Suprapubic skin (tissue), 4 donors: ENCODE results near the gene INPP5A. TPM values are rescaled to one million over a fixed set of nuclear protein-coding genes. Genes with fewer than 3 reads are reported as not detected.

ENCODE experiments used
- DNase-seq, 2 donors: peaks; one replicate each; pipeline ENCODE4 v3.0.0-alpha.2; 2019; ENCODE audit warnings: low spot score in 2 of 2
- H3K27ac ChIP-seq: fragments of 200-600 bp; sonication (generic); one replicate; pipeline ENCODE4 v1.5.1; 2019
- H3K27me3 ChIP-seq: fragments of 200-600 bp; sonication (generic); one replicate; pipeline ENCODE4 v1.5.1; 2019
- H3K36me3 ChIP-seq: fragments of 200-600 bp; sonication (generic); one replicate; pipeline ENCODE4 v1.5.1; 2019
- H3K4me1 ChIP-seq: fragments of 200-600 bp; sonication (generic); one replicate; pipeline ENCODE4 v1.5.1; 2019
- H3K4me3 ChIP-seq: fragments of 200-600 bp; sonication (generic); one replicate; pipeline ENCODE4 v1.5.1; 2019; ENCODE audit warnings: mild to moderate bottlenecking
- H3K9me3 ChIP-seq: fragments of 200-600 bp; sonication (generic); one replicate; pipeline ENCODE4 v1.5.1; 2019
- EP300 ChIP-seq: sonication (generic); formaldehyde crosslinking; IDR thresholded peaks from one replicate; pipeline ENCODE4 v1.6.1; 2017; ENCODE audit warnings: antibody characterized with exemption
- POLR2A ChIP-seq, 2 donors: fragments of 450-650 bp; IDR thresholded peaks; one replicate each; pipeline ENCODE4 v1.6.1; 2017; ENCODE audit warnings: antibody characterized with exemption in 2 of 2, mild to moderate bottlenecking in 2 of 2, moderate library complexity in 2 of 2
- POLR2AphosphoS5 ChIP-seq, 3 donors: sonication (generic); formaldehyde crosslinking; IDR thresholded peaks; one replicate each; pipeline ENCODE4 v1.6.1; 2017; ENCODE audit warnings: antibody characterized with exemption in 3 of 3
- WGBS: methylation state at CpG from one replicate; pipeline ENCODE4 v1.1.5; 2018; 5-methylcytosine and 5-hydroxymethylcytosine counted together
- total RNA-seq, 4 donors: library from RNA; depleted of rRNA; stranded (reverse); fragments of >200 nt; gene quantifications; one replicate each; pipeline ENCODE4 v1.1.0, GENCODE V29; 2016
- TF ChIP-seq, protein P1 (sequence below), 2 donors: fragments of 200-600 bp in 1 of 2; fragments of 450-650 bp in 1 of 2; sonication (generic) in 1 of 2; IDR thresholded peaks; one replicate each; pipeline ENCODE4 v1.5.1; 2016 to 2019; ENCODE audit warnings: antibody characterized with exemption in 2 of 2, mild to moderate bottlenecking in 1 of 2, moderate library complexity in 1 of 2

The INPP5A gene
- total RNA-seq, 4 donors from 2014 or later = 28.1 to 39.1 (median 32.3) TPM

DNA sequence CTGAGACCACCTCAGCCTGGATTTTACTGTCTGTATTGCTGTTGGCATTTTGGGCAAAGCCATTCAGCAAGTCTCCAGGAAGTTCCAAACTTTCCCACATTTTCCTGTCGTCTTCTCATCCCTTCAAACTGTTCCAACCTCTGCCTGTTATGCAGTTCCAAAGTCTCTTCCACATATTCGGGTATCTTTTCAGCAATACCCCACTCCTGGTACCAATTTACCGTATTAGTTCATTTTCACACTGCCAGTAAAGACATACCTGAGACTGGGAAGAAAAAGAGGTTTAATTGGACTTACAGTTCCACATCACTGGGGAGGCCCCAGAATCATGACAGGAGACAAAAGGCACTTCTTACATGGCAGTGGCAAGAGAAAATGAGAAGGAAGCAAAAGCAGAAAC lies 62.8 kb downstream of the INPP5A start:
- no peak overlapping the region for H3K4me3 ChIP-seq
- H3K27me3 ChIP-seq = no peaks in the 10 kb centered on the region
- 93% methylated on average over 3 of the region's 3 CpGs for WGBS
- no peak for DNase-seq
- TF ChIP-seq POLR2A (IDR thresholded peaks at IDR 0.05) (no peak), POLR2AphosphoS5 (IDR thresholded peaks at IDR 0.05) (no peak), EP300 (no peak)
- TF ChIP-seq, protein P1, sequence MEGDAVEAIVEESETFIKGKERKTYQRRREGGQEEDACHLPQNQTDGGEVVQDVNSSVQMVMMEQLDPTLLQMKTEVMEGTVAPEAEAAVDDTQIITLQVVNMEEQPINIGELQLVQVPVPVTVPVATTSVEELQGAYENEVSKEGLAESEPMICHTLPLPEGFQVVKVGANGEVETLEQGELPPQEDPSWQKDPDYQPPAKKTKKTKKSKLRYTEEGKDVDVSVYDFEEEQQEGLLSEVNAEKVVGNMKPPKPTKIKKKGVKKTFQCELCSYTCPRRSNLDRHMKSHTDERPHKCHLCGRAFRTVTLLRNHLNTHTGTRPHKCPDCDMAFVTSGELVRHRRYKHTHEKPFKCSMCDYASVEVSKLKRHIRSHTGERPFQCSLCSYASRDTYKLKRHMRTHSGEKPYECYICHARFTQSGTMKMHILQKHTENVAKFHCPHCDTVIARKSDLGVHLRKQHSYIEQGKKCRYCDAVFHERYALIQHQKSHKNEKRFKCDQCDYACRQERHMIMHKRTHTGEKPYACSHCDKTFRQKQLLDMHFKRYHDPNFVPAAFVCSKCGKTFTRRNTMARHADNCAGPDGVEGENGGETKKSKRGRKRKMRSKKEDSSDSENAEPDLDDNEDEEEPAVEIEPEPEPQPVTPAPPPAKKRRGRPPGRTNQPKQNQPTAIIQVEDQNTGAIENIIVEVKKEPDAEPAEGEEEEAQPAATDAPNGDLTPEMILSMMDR (IDR thresholded peaks at IDR 0.05) = no peak
- H3K36me3 ChIP-seq = no peaks in the 10 kb centered on the region
- no peaks in the 10 kb centered on the region for H3K4me1 ChIP-seq
- no peaks in the 10 kb centered on the region for H3K9me3 ChIP-seq
- no peak overlapping the region for H3K27ac ChIP-seq

DNA sequence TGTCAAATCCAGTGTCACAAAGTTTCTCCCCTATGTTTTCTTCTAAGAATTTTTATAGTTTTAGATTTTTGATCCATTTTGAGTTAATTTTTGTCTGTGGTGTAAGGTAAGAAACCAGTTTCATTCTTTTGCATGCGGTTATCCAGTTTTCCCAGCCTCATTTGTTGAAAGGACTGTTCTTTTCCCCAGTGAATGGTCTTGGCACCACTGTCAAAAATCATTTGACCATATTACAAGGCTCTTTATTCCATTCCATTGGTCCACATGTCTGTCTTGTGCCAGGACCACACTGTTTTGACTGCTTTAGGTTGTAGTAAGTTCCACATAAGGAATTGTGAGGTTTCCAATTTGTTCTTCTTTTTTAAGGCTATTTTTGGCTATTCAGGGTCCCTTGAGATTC lies 64.0 kb downstream of the INPP5A start:
- WGBS = 89% methylated on average over 1 of the region's 1 CpG
- no peaks in the 10 kb centered on the region for H3K36me3 ChIP-seq
- no peak overlapping the region for H3K4me3 ChIP-seq
- H3K9me3 ChIP-seq = no peaks in the 10 kb centered on the region
- DNase-seq = no peak
- H3K27ac ChIP-seq = no peak overlapping the region
- H3K4me1 ChIP-seq = no peaks in the 10 kb centered on the region
- H3K27me3 ChIP-seq = no peaks in the 10 kb centered on the region
- no peak for TF ChIP-seq POLR2AphosphoS5 (IDR thresholded peaks at IDR 0.05)
- no peak for TF ChIP-seq POLR2A (IDR thresholded peaks at IDR 0.05)
- TF ChIP-seq, protein P1 (IDR thresholded peaks at IDR 0.05) = no peak
- no peak for TF ChIP-seq EP300

DNA sequence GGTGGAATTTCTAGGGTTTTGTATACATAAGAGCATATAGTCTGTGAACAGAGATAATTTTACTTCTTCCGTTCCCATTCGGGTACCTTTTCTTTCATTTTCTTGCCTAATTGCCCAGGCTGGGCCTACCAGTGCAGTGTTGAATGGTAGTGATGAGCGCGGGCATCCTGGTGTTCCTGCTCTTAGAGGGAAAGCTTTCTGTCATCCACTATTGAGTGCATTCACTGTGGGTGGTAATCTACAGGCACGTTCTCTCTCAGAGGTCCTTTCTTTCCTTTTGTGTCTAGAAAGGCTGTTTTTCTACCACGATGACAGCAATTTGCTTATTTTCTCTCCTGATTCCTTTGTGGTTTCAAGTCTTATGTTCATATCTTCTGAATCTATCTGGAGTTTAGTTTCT lies 65.0 kb downstream of the INPP5A start:
- Histone ChIP-seq H3K4me3 (no peak overlapping the region), H3K4me1 (peaks cover 3% of the 10 kb centered on the region), H3K36me3 (no peaks in the 10 kb centered on the region), H3K27me3 (no peaks in the 10 kb centered on the region), H3K27ac (no peak overlapping the region), H3K9me3 (no peaks in the 10 kb centered on the region)
- TF ChIP-seq POLR2A (IDR thresholded peaks at IDR 0.05) (no peak), EP300 (no peak)
- no peak for DNase-seq
- 94% methylated on average over 6 of the region's 6 CpGs for WGBS

DNA sequence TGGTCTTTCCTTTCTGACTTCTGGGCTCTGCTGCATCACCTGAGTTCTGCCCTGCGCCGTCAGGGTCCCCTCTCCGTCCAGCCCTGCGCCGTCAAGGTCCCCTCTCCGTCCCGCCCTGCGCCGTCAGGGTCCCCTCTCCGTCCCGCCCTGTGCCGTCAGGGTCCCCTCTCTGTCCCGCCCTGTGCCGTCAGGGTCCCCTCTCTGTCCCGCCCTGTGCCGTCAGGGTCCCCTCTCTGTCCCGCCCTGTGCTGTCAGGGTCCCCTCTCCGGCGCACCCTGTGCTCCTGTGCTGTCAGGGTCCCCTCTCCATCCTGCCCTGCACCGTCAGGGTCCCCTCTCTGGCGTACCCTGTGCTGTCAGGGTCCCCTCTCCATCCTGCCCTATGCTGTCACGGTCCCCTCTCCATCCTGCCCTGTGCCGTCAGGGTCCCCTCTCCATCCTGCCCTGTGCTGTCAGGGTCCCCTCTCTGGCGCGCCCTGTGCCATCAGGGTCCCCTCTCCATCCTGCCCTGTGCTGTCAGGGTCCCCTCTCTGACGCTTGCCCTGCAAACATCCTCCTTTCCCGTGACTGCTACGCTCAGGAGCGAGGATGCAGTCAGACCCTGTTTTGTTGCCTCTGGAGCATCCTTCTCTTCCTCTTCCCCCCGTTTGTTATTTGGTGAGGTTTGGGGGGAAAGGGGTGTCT lies 66.4 kb downstream of the INPP5A start:
- H3K27ac ChIP-seq = no peak overlapping the region
- no peak for DNase-seq

DNA sequence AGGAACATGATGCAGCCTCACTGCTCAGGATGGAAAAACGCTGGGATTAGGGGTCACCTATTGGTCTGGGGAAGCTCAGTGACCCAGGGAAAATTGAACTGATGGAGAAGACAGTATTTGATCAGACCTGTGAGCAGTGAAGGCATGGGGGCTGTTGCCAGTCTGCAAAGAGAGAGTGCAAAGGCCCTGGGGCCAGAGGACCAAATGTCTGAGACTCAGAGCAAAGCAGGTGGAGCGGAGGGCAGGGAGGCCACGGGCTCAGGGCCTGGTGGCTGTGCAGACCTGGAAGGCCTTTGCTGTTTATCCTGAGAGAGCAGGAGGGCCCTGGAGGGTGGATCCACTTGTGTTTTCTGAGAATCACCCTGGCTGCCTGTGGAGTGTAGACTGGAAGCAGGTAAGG lies 67.1 kb downstream of the INPP5A start:
- 98% methylated on average over 3 of the region's 3 CpGs for WGBS
- H3K9me3 ChIP-seq = no peaks in the 10 kb centered on the region
- TF ChIP-seq, protein P1 (IDR thresholded peaks at IDR 0.05) = no peak
- TF ChIP-seq POLR2AphosphoS5 (IDR thresholded peaks at IDR 0.05) (no peak), EP300 (no peak), POLR2A (IDR thresholded peaks at IDR 0.05) (no peak)

More for the DNA sequence above, 66.4 kb downstream of the INPP5A start:
- H3K4me1 ChIP-seq = peaks cover 3% of the 10 kb centered on the region
- no peaks in the 10 kb centered on the region for H3K27me3 ChIP-seq
- TF ChIP-seq POLR2A (IDR thresholded peaks at IDR 0.05) = no peak
- TF ChIP-seq, protein P1 (IDR thresholded peaks at IDR 0.05) = no peak
- TF ChIP-seq POLR2AphosphoS5 (IDR thresholded peaks at IDR 0.05) = no peak
- TF ChIP-seq EP300 = no peak
- H3K9me3 ChIP-seq = no peaks in the 10 kb centered on the region
- WGBS = 93% methylated on average over 30 of the region's 30 CpGs
- no peaks in the 10 kb centered on the region for H3K36me3 ChIP-seq
- H3K4me3 ChIP-seq = no peak overlapping the region

More for the DNA sequence above, 67.1 kb downstream of the INPP5A start:
- H3K4me1 ChIP-seq = peaks cover 3% of the 10 kb centered on the region
- no peak overlapping the region for H3K27ac ChIP-seq
- H3K36me3 ChIP-seq = no peaks in the 10 kb centered on the region
- no peak for DNase-seq
- no peaks in the 10 kb centered on the region for H3K27me3 ChIP-seq
- H3K4me3 ChIP-seq = no peak overlapping the region
